Keratinocyte (primary cell): Measurements from ENCODE around the gene PIAS1. TPM values are rescaled to one million over a fixed set of nuclear protein-coding genes. Genes with fewer than 3 reads are reported as not detected.

ENCODE experiments used
- DNase-seq: peaks from one replicate; pipeline ENCODE4 v3.0.0-alpha.2; 2011; ENCODE audit warnings: low read depth, missing footprints, low spot score
- FAIRE-seq: peaks from 2 replicates; lab custom pipeline; 2011; peaks lifted over from hg19 to GRCh38; lab: Jason Lieb, UNC
- H2AFZ ChIP-seq: 2 replicates; pipeline ENCODE4 v1.6.0; 2012; ENCODE audit warnings: low read length, control low read depth, inconsistent platforms; ENCODE audit not compliant: control insufficient read depth
- H3K27ac ChIP-seq: 2 replicates; pipeline ENCODE4 v1.5.1; 2011; ENCODE audit warnings: low read length; ENCODE audit not compliant: control insufficient read depth, insufficient read depth
- H3K27me3 ChIP-seq: 3 replicates; pipeline ENCODE4 v1.6.0; 2011; ENCODE audit warnings: low read length; ENCODE audit not compliant: control insufficient read depth, insufficient read depth; ENCODE audit errors: extremely low read depth
- H3K36me3 ChIP-seq, 2 experiments: 2 replicates in 1 of 2; 3 replicates in 1 of 2; pipeline ENCODE4 v1.5.1; 2011; ENCODE audit warnings: low read length in 2 of 2, mild to moderate bottlenecking in 1 of 2; ENCODE audit not compliant: control insufficient read depth in 2 of 2, insufficient read depth in 2 of 2; ENCODE audit errors: extremely low read depth in 1 of 2
- H3K4me1 ChIP-seq: 3 replicates; pipeline ENCODE4 v1.5.1; 2011; ENCODE audit warnings: low read length; ENCODE audit not compliant: control insufficient read depth, insufficient read depth; ENCODE audit errors: extremely low read depth
- H3K4me2 ChIP-seq: 3 replicates; pipeline ENCODE4 v1.6.0; 2011; ENCODE audit warnings: low read depth, low read length; ENCODE audit not compliant: control insufficient read depth, insufficient read depth; ENCODE audit errors: extremely low read depth
- H3K4me3 ChIP-seq, 3 experiments: fragments of 200-600 bp in 1 of 3; sonication (generic) in 1 of 3; 2 replicates in 2 of 3; 3 replicates in 1 of 3; pipeline ENCODE4 v1.5.1; 2011 to 2016; ENCODE audit warnings: low read length in 3 of 3, mild to moderate bottlenecking in 3 of 3, control low read depth in 2 of 3, inconsistent platforms in 1 of 3, low read depth in 1 of 3, mixed read lengths in 1 of 3, mixed run types in 1 of 3, moderate library complexity in 1 of 3; ENCODE audit not compliant: control insufficient read depth in 2 of 3, insufficient read depth in 2 of 3; ENCODE audit errors: extremely low read depth in 1 of 3
- H3K79me2 ChIP-seq: 2 replicates; pipeline ENCODE4 v1.6.0; 2012; ENCODE audit warnings: low read length; ENCODE audit not compliant: control insufficient read depth, insufficient read depth
- H3K9ac ChIP-seq: 3 replicates; pipeline ENCODE4 v1.6.0; 2011; ENCODE audit warnings: low read length; ENCODE audit not compliant: control insufficient read depth, insufficient read depth; ENCODE audit errors: extremely low read depth
- H3K9me1 ChIP-seq: 3 replicates; pipeline ENCODE4 v1.6.0; 2011; ENCODE audit warnings: low read length; ENCODE audit not compliant: control insufficient read depth, insufficient read depth; ENCODE audit errors: extremely low read depth
- H3K9me3 ChIP-seq: 2 replicates; pipeline ENCODE4 v1.5.1; 2012; ENCODE audit warnings: low read depth, low read length; ENCODE audit not compliant: control insufficient read depth
- H4K20me1 ChIP-seq: 3 replicates; pipeline ENCODE4 v1.6.0; 2011; ENCODE audit warnings: low read length; ENCODE audit not compliant: control insufficient read depth, insufficient read depth; ENCODE audit errors: extremely low read depth
- CTCF ChIP-seq, 3 experiments: IDR thresholded peaks in 1 of 3; conservative IDR thresholded peaks in 1 of 3; optimal IDR thresholded peaks in 1 of 3; 2 replicates in 2 of 3; 3 replicates in 1 of 3; pipeline versions ENCODE3 to v1.5.1; 2011; ENCODE audit warnings: low read length in 3 of 3, mild to moderate bottlenecking in 3 of 3, moderate library complexity in 2 of 3, control low read depth in 1 of 3, inconsistent platforms in 1 of 3; ENCODE audit not compliant: insufficient read depth in 2 of 3; ENCODE audit errors: extremely low read depth in 1 of 3
- EZH2 ChIP-seq: IDR thresholded peaks from one replicate; pipeline ENCODE4 v1.6.1; 2012; ENCODE audit warnings: inconsistent platforms, mild to moderate bottlenecking, low read length, moderate library complexity
- dilution Hi-C: fragments of 300-500 bp; cut with MboI; formaldehyde crosslinking; loops from one replicate; pipeline ENCODE4 v1.7.0; 2020; ENCODE audit warnings: low sequenced_read_pairs; ENCODE audit not compliant: extremely low pct_ligation_motif_present
- polyA plus RNA-seq, 5 experiments: library from polyadenylated mRNA; depleted of rRNA in 3 of 5; stranded (reverse) in 3 of 5; stranded (forward) in 1 of 5; unstranded in 1 of 5; fragments of >200 nt; gene quantifications; 1 replicate in 1 of 5; 2 replicates in 3 of 5; 3 replicates in 1 of 5; pipeline versions ENCODE4 v1.2.1 to v1.2.3, GENCODE V29; 2011 to 2012; ENCODE audit warnings: missing spikeins in 2 of 5, low read depth in 1 of 5, low replicate concordance in 1 of 5

PIAS1 gene
- polyA plus RNA-seq, 1 donor (not counting 4 experiments of a cell fraction or from before 2014, with no cell fraction given): 58.2 TPM

GRCh38 chr15:68022061-68022460 is 32.1 kb upstream of the PIAS1 start:
- no peaks in the 10 kb centered on the region for H3K4me1 ChIP-seq
- no peak overlapping the region for H3K27ac ChIP-seq
- H3K9ac ChIP-seq: no peak overlapping the region
- no peak overlapping the region for H3K4me2 ChIP-seq
- H4K20me1 ChIP-seq: no peaks in the 10 kb centered on the region
- FAIRE-seq (no peak), DNase-seq (no peak)
- TF ChIP-seq EZH2: no peak
- no peak for TF ChIP-seq CTCF (optimal IDR thresholded peaks at IDR 0.05 in 1 of 3, IDR thresholded peaks at IDR 0.05 in 1 of 3, conservative IDR thresholded peaks at IDR 0.05 in 1 of 3; ENCODE audit: extremely low read depth in 1 of 3, insufficient read depth in 2 of 3, low read length in 3 of 3)
- no peak overlapping the region for H3K4me3 ChIP-seq
- dilution Hi-C loops: no loop called here
- no peaks in the 10 kb centered on the region for H3K36me3 ChIP-seq
- no peaks in the 10 kb centered on the region for H3K79me2 ChIP-seq
- no peak overlapping the region for H2AFZ ChIP-seq
- H3K27me3 ChIP-seq: no peaks in the 10 kb centered on the region
- no peaks in the 10 kb centered on the region for H3K9me3 ChIP-seq
- no peaks in the 10 kb centered on the region for H3K9me1 ChIP-seq

GRCh38 chr15:68023307-68024101 is 30.6 kb upstream of the PIAS1 start:
- H4K20me1 ChIP-seq: no peaks in the 10 kb centered on the region
- H2AFZ ChIP-seq: no peak overlapping the region
- no peaks in the 10 kb centered on the region for H3K9me3 ChIP-seq
- DNase-seq (no peak), FAIRE-seq (no peak)
- H3K27ac ChIP-seq: no peak overlapping the region
- no peaks in the 10 kb centered on the region for H3K79me2 ChIP-seq
- TF ChIP-seq EZH2 (no peak), CTCF (optimal IDR thresholded peaks at IDR 0.05 in 1 of 3, IDR thresholded peaks at IDR 0.05 in 1 of 3, conservative IDR thresholded peaks at IDR 0.05 in 1 of 3; ENCODE audit: extremely low read depth in 1 of 3, insufficient read depth in 2 of 3, low read length in 3 of 3) (no peak)
- H3K4me2 ChIP-seq: no peak overlapping the region
- H3K36me3 ChIP-seq: no peaks in the 10 kb centered on the region
- H3K9me1 ChIP-seq: no peaks in the 10 kb centered on the region
- no peak overlapping the region for H3K9ac ChIP-seq
- dilution Hi-C loops: no loop called here
- H3K27me3 ChIP-seq: no peaks in the 10 kb centered on the region
- H3K4me1 ChIP-seq: no peaks in the 10 kb centered on the region
- no peak overlapping the region for H3K4me3 ChIP-seq
